22Rv1 (cell line): ENCODE data around the gene PCDHGA4.

Experiments
- H3K27ac ChIP-seq: fragments of 450-650 bp; 2 replicates; pipeline ENCODE4 v1.5.1; 2017
- ZFX ChIP-seq: fragments of 450-650 bp; IDR thresholded peaks from 2 replicates; pipeline ENCODE4 v1.6.1; 2017; ENCODE audit warnings: antibody characterized with exemption, borderline replicate concordance
- TF ChIP-seq, protein P1 (sequence below): fragments of 450-650 bp; IDR thresholded peaks from 2 replicates; pipeline ENCODE4 v1.5.1; 2017; ENCODE audit warnings: mild to moderate bottlenecking

PCDHGA4 gene

DNA sequence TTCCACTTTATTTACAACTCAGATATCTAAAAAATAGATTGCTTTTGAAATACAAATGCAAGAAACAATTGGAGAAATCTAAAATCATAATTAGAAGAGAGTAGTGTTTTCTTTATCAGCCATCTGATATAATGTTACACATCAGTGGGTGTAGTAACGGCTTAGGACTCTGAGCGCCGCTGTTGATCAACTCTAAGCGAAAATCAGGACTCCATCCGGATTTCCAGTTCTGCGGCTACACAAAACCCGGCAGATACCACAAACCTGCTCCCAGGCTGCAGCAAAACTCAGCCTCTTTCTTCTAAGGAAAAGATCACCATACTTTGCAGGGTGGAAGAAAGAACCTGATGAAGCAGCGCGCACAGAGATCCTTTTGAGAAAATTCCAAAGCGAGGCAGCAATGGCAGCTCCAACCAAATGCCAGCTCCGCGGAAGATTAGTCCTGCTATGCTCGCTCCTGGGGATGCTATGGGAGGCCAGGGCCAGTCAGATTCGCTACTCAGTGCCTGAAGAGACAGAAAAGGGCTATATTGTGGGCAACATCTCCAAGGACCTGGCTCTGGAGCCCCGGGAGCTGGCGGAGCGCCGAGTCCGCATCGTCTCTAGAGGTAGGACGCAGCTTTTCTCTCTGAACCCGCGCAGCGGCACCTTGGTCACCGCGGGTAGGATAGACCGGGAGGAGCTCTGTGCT lies 47.9 kb downstream of the PCDHGA4 start, which contains the start of gene PCDHGA9:
TSS of gene PCDHGA9 (plus strand) at position 226 of the 691 bp plus-strand sequence. CDS start at position 401, 175 bp downstream.
- no peak within 1 kb of the TSS for H3K27ac ChIP-seq
- TF ChIP-seq, protein P1, sequence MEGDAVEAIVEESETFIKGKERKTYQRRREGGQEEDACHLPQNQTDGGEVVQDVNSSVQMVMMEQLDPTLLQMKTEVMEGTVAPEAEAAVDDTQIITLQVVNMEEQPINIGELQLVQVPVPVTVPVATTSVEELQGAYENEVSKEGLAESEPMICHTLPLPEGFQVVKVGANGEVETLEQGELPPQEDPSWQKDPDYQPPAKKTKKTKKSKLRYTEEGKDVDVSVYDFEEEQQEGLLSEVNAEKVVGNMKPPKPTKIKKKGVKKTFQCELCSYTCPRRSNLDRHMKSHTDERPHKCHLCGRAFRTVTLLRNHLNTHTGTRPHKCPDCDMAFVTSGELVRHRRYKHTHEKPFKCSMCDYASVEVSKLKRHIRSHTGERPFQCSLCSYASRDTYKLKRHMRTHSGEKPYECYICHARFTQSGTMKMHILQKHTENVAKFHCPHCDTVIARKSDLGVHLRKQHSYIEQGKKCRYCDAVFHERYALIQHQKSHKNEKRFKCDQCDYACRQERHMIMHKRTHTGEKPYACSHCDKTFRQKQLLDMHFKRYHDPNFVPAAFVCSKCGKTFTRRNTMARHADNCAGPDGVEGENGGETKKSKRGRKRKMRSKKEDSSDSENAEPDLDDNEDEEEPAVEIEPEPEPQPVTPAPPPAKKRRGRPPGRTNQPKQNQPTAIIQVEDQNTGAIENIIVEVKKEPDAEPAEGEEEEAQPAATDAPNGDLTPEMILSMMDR = peak; percentile 82
- no peak for TF ChIP-seq ZFX

DNA sequence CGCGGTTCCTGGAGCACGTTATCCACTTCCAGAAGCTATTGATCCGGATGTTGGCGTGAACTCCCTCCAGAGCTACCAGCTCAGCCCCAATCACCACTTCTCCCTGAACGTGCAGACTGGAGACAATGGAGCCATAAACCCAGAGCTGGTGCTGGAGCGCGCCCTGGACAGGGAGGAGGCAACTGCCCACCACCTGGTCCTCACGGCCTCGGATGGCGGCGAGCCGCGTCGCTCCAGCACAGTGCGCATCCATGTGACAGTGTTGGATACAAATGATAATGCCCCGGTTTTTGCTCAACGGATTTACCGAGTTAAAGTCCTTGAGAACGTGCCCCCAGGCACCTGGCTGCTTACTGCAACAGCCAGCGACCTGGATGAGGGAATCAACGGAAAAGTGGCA lies 48.6 kb downstream of the PCDHGA4 start:
- TF ChIP-seq, protein P1 = no peak
- TF ChIP-seq ZFX = no peak
- H3K27ac ChIP-seq = no peak overlapping the region
